Measurements from ENCODE around the gene MKLN1. TPM values are rescaled to one million over a fixed set of nuclear protein-coding genes. Genes with fewer than 3 reads are reported as not detected.
"Not testable (repeated sequence)": the region's sequence is repeated elsewhere in the genome, so short reads cannot be mapped to it uniquely, and the experiment has no call there.

The MKLN1 gene
- total and polyA plus RNA-seq, 5 donors: 16.9 to 54.8 (median 52.8) TPM

- Histone ChIP-seq H3K9me3 (ENCODE audit: control insufficient read depth, low read length) (no peaks in the 10 kb centered on the region), H3K27me3 (ENCODE audit: control insufficient read depth, insufficient read depth) (no peaks in the 10 kb centered on the region), H3K27ac (ENCODE audit: low read length) (peak overlapping the region; percentile 3), H3K4me1 (ENCODE audit: control insufficient read depth, insufficient read depth, low read length) (peaks cover 7% of the 10 kb centered on the region), H3K4me3 (ENCODE audit: low read length) (peak overlapping the region; percentile 84)
- ATAC-seq (no peak), DNase-seq (peak in 1 of 3 donors; percentile 16)
- intact Hi-C loops (cut with DNase I): loop anchor here in 2 of 4 donors (10.0 kb wide), 1 partner anchor 224 kb away; no protein-coding TSS in a partner anchor
- 63% methylated on average over 1 of the region's 1 CpG for WGBS
Observed at GRCh38 chr7:131329176-131329570, 1.5 kb downstream of the MKLN1 start.

- no peaks in the 10 kb centered on the region for H3K9me3 ChIP-seq (ENCODE audit: control insufficient read depth, low read length)
- no peak for DNase-seq
- no peak for ATAC-seq
- no peaks in the 10 kb centered on the region for H3K27me3 ChIP-seq (ENCODE audit: control insufficient read depth, insufficient read depth)
- peak overlapping the region; percentile 29 for H3K4me3 ChIP-seq (ENCODE audit: low read length)
- intact Hi-C loops (cut with DNase I): no loop called here
- no peak overlapping the region for H3K27ac ChIP-seq (ENCODE audit: low read length)
- 79% methylated on average over 4 of the region's 4 CpGs for WGBS
- peaks cover 7% of the 10 kb centered on the region for H3K4me1 ChIP-seq (ENCODE audit: control insufficient read depth, insufficient read depth, low read length)
Observed at GRCh38 chr7:131330299-131330698, 2.6 kb downstream of the MKLN1 start.

GRCh38 chr7:131331806-131332205 lies 4.1 kb downstream of the MKLN1 start:
- no peaks in the 10 kb centered on the region for H3K27me3 ChIP-seq (ENCODE audit: control insufficient read depth, insufficient read depth)
- no peak overlapping the region for H3K27ac ChIP-seq (ENCODE audit: low read length)
- WGBS: 41% methylated on average over 1 of the region's 1 CpG
- DNase-seq (no peak), ATAC-seq (no peak)
- H3K4me3 ChIP-seq (ENCODE audit: low read length): no peak overlapping the region
- intact Hi-C loops (cut with DNase I): no loop called here
- peaks cover 7% of the 10 kb centered on the region for H3K4me1 ChIP-seq (ENCODE audit: control insufficient read depth, insufficient read depth, low read length)
- H3K9me3 ChIP-seq (ENCODE audit: control insufficient read depth, low read length): no peaks in the 10 kb centered on the region

- H3K27ac ChIP-seq (ENCODE audit: low read length); H3K27me3 ChIP-seq (ENCODE audit: control insufficient read depth, insufficient read depth); DNase-seq; H3K4me3 ChIP-seq (ENCODE audit: low read length); H3K9me3 ChIP-seq (ENCODE audit: control insufficient read depth, low read length); intact Hi-C loops (cut with DNase I); H3K4me1 ChIP-seq (ENCODE audit: control insufficient read depth, insufficient read depth, low read length); ATAC-seq: not testable (repeated sequence)
- WGBS: 94% methylated on average over 6 of the region's 6 CpGs
Observed at GRCh38 chr7:131332729-131333128, 5.1 kb downstream of the MKLN1 start.

GRCh38 chr7:131335639-131336381 lies 8.1 kb downstream of the MKLN1 start:
- WGBS: 72% methylated on average over 2 of the region's 2 CpGs
- ATAC-seq (no peak), DNase-seq (no peak)
- intact Hi-C loops (cut with DNase I): no loop called here
- H3K27me3 ChIP-seq (ENCODE audit: control insufficient read depth, insufficient read depth): no peaks in the 10 kb centered on the region
- no peak overlapping the region for H3K27ac ChIP-seq (ENCODE audit: low read length)
- H3K9me3 ChIP-seq (ENCODE audit: control insufficient read depth, low read length): no peaks in the 10 kb centered on the region
- peaks cover 3% of the 10 kb centered on the region for H3K4me1 ChIP-seq (ENCODE audit: control insufficient read depth, insufficient read depth, low read length)
- no peak overlapping the region for H3K4me3 ChIP-seq (ENCODE audit: low read length)

- Histone ChIP-seq H3K4me1 (ENCODE audit: control insufficient read depth, insufficient read depth, low read length) (peaks cover 6% of the 10 kb centered on the region), H3K27me3 (ENCODE audit: control insufficient read depth, insufficient read depth) (no peaks in the 10 kb centered on the region), H3K4me3 (ENCODE audit: low read length) (no peak overlapping the region), H3K9me3 (ENCODE audit: control insufficient read depth, low read length) (no peaks in the 10 kb centered on the region), H3K27ac (ENCODE audit: low read length) (no peak overlapping the region)
- ATAC-seq (no peak), DNase-seq (no peak)
- 92% methylated on average over 2 of the region's 2 CpGs for WGBS
- intact Hi-C loops (cut with DNase I): no loop called here
Observed at GRCh38 chr7:131336956-131337355, 9.3 kb downstream of the MKLN1 start.

- DNase-seq: no peak
- peaks cover 3% of the 10 kb centered on the region for H3K4me1 ChIP-seq (ENCODE audit: control insufficient read depth, insufficient read depth, low read length)
- intact Hi-C loops (cut with DNase I): no loop called here
- H3K27ac ChIP-seq (ENCODE audit: low read length): no peak overlapping the region
- no peaks in the 10 kb centered on the region for H3K9me3 ChIP-seq (ENCODE audit: control insufficient read depth, low read length)
- no peaks in the 10 kb centered on the region for H3K27me3 ChIP-seq (ENCODE audit: control insufficient read depth, insufficient read depth)
- no peak overlapping the region for H3K4me3 ChIP-seq (ENCODE audit: low read length)
- no peak for ATAC-seq
Observed at GRCh38 chr7:131338173-131338572, 10.5 kb downstream of the MKLN1 start.

GRCh38 chr7:131338691-131339390 lies 11.2 kb downstream of the MKLN1 start:
- Histone ChIP-seq H3K4me3 (ENCODE audit: low read length) (no peak overlapping the region), H3K9me3 (ENCODE audit: control insufficient read depth, low read length) (no peaks in the 10 kb centered on the region), H3K27ac (ENCODE audit: low read length) (no peak overlapping the region), H3K27me3 (ENCODE audit: control insufficient read depth, insufficient read depth) (no peaks in the 10 kb centered on the region), H3K4me1 (ENCODE audit: control insufficient read depth, insufficient read depth, low read length) (peaks cover 3% of the 10 kb centered on the region)
- DNase-seq (no peak), ATAC-seq (no peak)
- WGBS: 77% methylated on average over 7 of the region's 7 CpGs
- intact Hi-C loops (cut with DNase I): no loop called here

GRCh38 chr7:131341690-131342089 lies 14.0 kb downstream of the MKLN1 start:
- Histone ChIP-seq H3K4me3 (ENCODE audit: low read length) (no peak overlapping the region), H3K27me3 (ENCODE audit: control insufficient read depth, insufficient read depth) (no peaks in the 10 kb centered on the region), H3K9me3 (ENCODE audit: control insufficient read depth, low read length) (no peaks in the 10 kb centered on the region), H3K4me1 (ENCODE audit: control insufficient read depth, insufficient read depth, low read length) (peaks cover 3% of the 10 kb centered on the region), H3K27ac (ENCODE audit: low read length) (no peak overlapping the region)
- WGBS: 95% methylated on average over 1 of the region's 1 CpG
- ATAC-seq (no peak), DNase-seq (no peak)
- intact Hi-C loops (cut with DNase I): no loop called here

- Histone ChIP-seq H3K27me3 (ENCODE audit: control insufficient read depth, insufficient read depth) (no peaks in the 10 kb centered on the region), H3K4me3 (ENCODE audit: low read length) (no peak overlapping the region), H3K4me1 (ENCODE audit: control insufficient read depth, insufficient read depth, low read length) (peaks cover 5% of the 10 kb centered on the region), H3K9me3 (ENCODE audit: control insufficient read depth, low read length) (no peaks in the 10 kb centered on the region), H3K27ac (ENCODE audit: low read length) (no peak overlapping the region)
- 85% methylated on average over 2 of the region's 2 CpGs for WGBS
- DNase-seq (no peak), ATAC-seq (peak in 1 of 2 donors; percentile 37)
- intact Hi-C loops (cut with DNase I): no loop called here
Observed at GRCh38 chr7:131342864-131343442, 15.3 kb downstream of the MKLN1 start.

- H3K27me3 ChIP-seq (ENCODE audit: control insufficient read depth, insufficient read depth): no peaks in the 10 kb centered on the region
- no peak overlapping the region for H3K27ac ChIP-seq (ENCODE audit: low read length)
- no peaks in the 10 kb centered on the region for H3K9me3 ChIP-seq (ENCODE audit: control insufficient read depth, low read length)
- WGBS: 58% methylated on average over 3 of the region's 3 CpGs
- intact Hi-C loops (cut with DNase I): no loop called here
- DNase-seq (no peak), ATAC-seq (no peak)
- no peak overlapping the region for H3K4me3 ChIP-seq (ENCODE audit: low read length)
- peaks cover 3% of the 10 kb centered on the region for H3K4me1 ChIP-seq (ENCODE audit: control insufficient read depth, insufficient read depth, low read length)
Observed at GRCh38 chr7:131346885-131347592, 19.4 kb downstream of the MKLN1 start.

Data from right cardiac atrium (tissue), 5 donors.